ENCODE data around the gene OR1K1.

GRCh38 chr9:122822938-122823337, 23.0 kb downstream of the OR1K1 start:
- TF ChIP-seq TAF1 (IDR thresholded peaks at IDR 0.05; ENCODE audit: borderline replicate concordance, insufficient read depth, low read length) (no peak), SIN3A (IDR thresholded peaks at IDR 0.05; ENCODE audit: borderline replicate concordance, insufficient read depth, low read length) (no peak)

All from PFSK-1 (cell line).